ENCODE measurements around the gene OR10A3. TPM values are rescaled to one million over a fixed set of nuclear protein-coding genes. Genes with fewer than 3 reads are reported as not detected.

OR10A3 gene
- total and polyA plus RNA-seq, 2 experiments from 2014 or later, result not detected

GRCh38 chr11:7936615-7937014, 4.9 kb downstream of the OR10A3 start:
- no peak for TF ChIP-seq CTCF (IDR thresholded peaks at IDR 0.05; ENCODE audit: low read depth, low read length)
- H3K9me3 ChIP-seq (ENCODE audit: low read depth), result no peaks in the 10 kb centered on the region

GRCh38 chr11:7931168-7931567, 10.3 kb downstream of the OR10A3 start, which contains the start of gene OR10A6:
OR10A6 (minus strand) TSS chr11:7931268; CDS start chr11:7928662, 2,606 bp downstream.
- Histone ChIP-seq H3K36me3 (no peaks in the 10 kb centered on the region), H3K4me3 (no peak within 1 kb of the TSS), H3K9me3 (ENCODE audit: low read depth) (no peaks in the 10 kb centered on the region), H3K27me3 (no peaks in the 10 kb centered on the region), H3K27ac (no peak within 1 kb of the TSS), H3K4me1 (ENCODE audit: low read depth) (no peaks in the 10 kb centered on the region)
- no peak for TF ChIP-seq CTCF (IDR thresholded peaks at IDR 0.05; ENCODE audit: low read depth, low read length)
- no peak for DNase-seq (ENCODE audit: low read depth in 1 of 2, low spot score in 1 of 2)

More at GRCh38 chr11:7936615-7937014, 4.9 kb downstream of the OR10A3 start:
- Histone ChIP-seq H3K36me3 (no peaks in the 10 kb centered on the region), H3K27ac (no peak overlapping the region), H3K27me3 (no peaks in the 10 kb centered on the region), H3K4me1 (ENCODE audit: low read depth) (no peaks in the 10 kb centered on the region), H3K4me3 (no peak overlapping the region)
- DNase-seq (ENCODE audit: low read depth in 1 of 2, low spot score in 1 of 2), result no peak

- H3K4me1 ChIP-seq (ENCODE audit: low read depth), result no peaks in the 10 kb centered on the region
- DNase-seq (ENCODE audit: low read depth in 1 of 2, low spot score in 1 of 2), result peak in 1 of 2 donors; percentile 32
Observed at GRCh38 chr11:7927635-7928034, 13.9 kb downstream of the OR10A3 start.

GRCh38 chr11:7924536-7924935, 17.0 kb downstream of the OR10A3 start:
- no peak for DNase-seq (ENCODE audit: low read depth in 1 of 2, low spot score in 1 of 2)
- no peak overlapping the region for H3K4me3 ChIP-seq

More at GRCh38 chr11:7927635-7928034, 13.9 kb downstream of the OR10A3 start:
- no peak overlapping the region for H3K4me3 ChIP-seq
- no peaks in the 10 kb centered on the region for H3K9me3 ChIP-seq (ENCODE audit: low read depth)
- no peaks in the 10 kb centered on the region for H3K36me3 ChIP-seq
- no peak overlapping the region for H3K27ac ChIP-seq
- no peaks in the 10 kb centered on the region for H3K27me3 ChIP-seq
- no peak for TF ChIP-seq CTCF (IDR thresholded peaks at IDR 0.05; ENCODE audit: low read depth, low read length)

GRCh38 chr11:7918141-7918540, 23.4 kb downstream of the OR10A3 start:
- DNase-seq (ENCODE audit: low read depth in 1 of 2, low spot score in 1 of 2), result no peak
- H3K36me3 ChIP-seq, result no peaks in the 10 kb centered on the region
- no peak for TF ChIP-seq CTCF (IDR thresholded peaks at IDR 0.05; ENCODE audit: low read depth, low read length)

More at GRCh38 chr11:7924536-7924935, 17.0 kb downstream of the OR10A3 start:
- Histone ChIP-seq H3K4me1 (ENCODE audit: low read depth) (no peaks in the 10 kb centered on the region), H3K9me3 (ENCODE audit: low read depth) (no peaks in the 10 kb centered on the region), H3K27me3 (no peaks in the 10 kb centered on the region), H3K36me3 (no peaks in the 10 kb centered on the region), H3K27ac (no peak overlapping the region)
- no peak for TF ChIP-seq CTCF (IDR thresholded peaks at IDR 0.05; ENCODE audit: low read depth, low read length)

More at GRCh38 chr11:7918141-7918540, 23.4 kb downstream of the OR10A3 start:
- no peaks in the 10 kb centered on the region for H3K27me3 ChIP-seq
- no peak overlapping the region for H3K4me3 ChIP-seq
- H3K9me3 ChIP-seq (ENCODE audit: low read depth), result no peaks in the 10 kb centered on the region
- no peak overlapping the region for H3K27ac ChIP-seq
- H3K4me1 ChIP-seq (ENCODE audit: low read depth), result no peaks in the 10 kb centered on the region
